Esophagus (tissue), 2 donors: ENCODE data around the gene EHBP1. TPM values are rescaled to one million over a fixed set of nuclear protein-coding genes. Genes with fewer than 3 reads are reported as not detected.

Experiments used
- H3K27ac ChIP-seq, 2 donors: one replicate each; pipeline ENCODE4 v1.5.1; 2013; ENCODE audit warnings: low read depth in 2 of 2, mild to moderate bottlenecking in 2 of 2, inconsistent platforms in 1 of 2, low read length in 1 of 2, moderate library complexity in 1 of 2
- H3K27me3 ChIP-seq, 2 donors: one replicate each; pipeline ENCODE4 v1.6.1; 2013; ENCODE audit warnings: low read length in 2 of 2, control low read depth in 1 of 2, mild to moderate bottlenecking in 1 of 2; ENCODE audit not compliant: insufficient read depth in 2 of 2, control insufficient read depth in 1 of 2
- H3K36me3 ChIP-seq, 2 donors: one replicate each; pipeline ENCODE4 v1.6.1; 2013; ENCODE audit warnings: low read length in 1 of 2; ENCODE audit not compliant: control insufficient read depth in 2 of 2, insufficient read depth in 2 of 2
- H3K4me1 ChIP-seq, 2 donors: one replicate each; pipeline ENCODE4 v1.6.1; 2013; ENCODE audit warnings: low read length in 1 of 2; ENCODE audit not compliant: control insufficient read depth in 2 of 2, insufficient read depth in 2 of 2
- H3K4me3 ChIP-seq, 2 donors: one replicate each; pipeline ENCODE4 v1.5.1; 2013; ENCODE audit warnings: low read length in 2 of 2, mild to moderate bottlenecking in 2 of 2, low read depth in 1 of 2, moderate library complexity in 1 of 2
- H3K9me3 ChIP-seq, 2 donors: one replicate each; pipeline ENCODE4 v1.6.1; 2013; ENCODE audit warnings: mild to moderate bottlenecking in 2 of 2, low read depth in 1 of 2, low read length in 1 of 2, moderate library complexity in 1 of 2; ENCODE audit not compliant: control insufficient read depth in 2 of 2, insufficient read depth in 1 of 2
- WGBS, 2 donors: extraction: QIAGEN DNeasy Blood & Tissue Kit; methylation state at CpG; one replicate each; pipeline ENCODE4 v1.1.7; 2013; 5-methylcytosine and 5-hydroxymethylcytosine counted together
- polyA plus RNA-seq, 2 donors: library from polyadenylated mRNA; stranded (reverse); fragments of 200-250 nt; gene quantifications; one replicate each; pipeline ENCODE4 v1.2.3, GENCODE V29; 2013
- donor health status: healthy with polysubstance abuse.
- donor health status: Bipolar disorder and iron deficiency.

The EHBP1 gene
- polyA plus RNA-seq, 2 donors = 14.1 to 28.9 TPM

DNA sequence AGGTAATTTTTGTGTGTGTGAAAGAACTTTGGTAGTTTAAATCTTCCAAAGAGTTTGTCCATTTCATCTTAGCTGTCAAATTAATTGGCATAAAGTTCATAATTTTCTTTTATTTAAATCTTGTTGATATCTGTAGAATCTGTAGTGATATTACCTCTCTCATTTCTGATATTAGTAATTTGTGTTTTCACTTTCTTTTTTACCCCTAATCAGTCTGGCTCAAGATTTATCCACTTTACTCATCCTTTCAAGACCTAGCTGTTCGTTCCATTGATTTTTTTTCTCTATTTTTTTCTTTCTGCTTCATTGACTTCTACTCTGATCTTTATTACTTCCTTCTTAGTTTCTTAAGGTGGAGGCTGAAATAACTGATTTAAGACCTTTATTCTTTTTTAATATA is 202.6 kb downstream of the EHBP1 start:
- no peaks in the 10 kb centered on the region for H3K9me3 ChIP-seq
- H3K4me3 ChIP-seq = no peak overlapping the region
- no peak overlapping the region for H3K27ac ChIP-seq
- WGBS, 2 donors = 48 to 56% methylated on average over 1 of the region's 1 CpG
- no peaks in the 10 kb centered on the region for H3K36me3 ChIP-seq
- no peaks in the 10 kb centered on the region for H3K4me1 ChIP-seq
- H3K27me3 ChIP-seq = no peaks in the 10 kb centered on the region

DNA sequence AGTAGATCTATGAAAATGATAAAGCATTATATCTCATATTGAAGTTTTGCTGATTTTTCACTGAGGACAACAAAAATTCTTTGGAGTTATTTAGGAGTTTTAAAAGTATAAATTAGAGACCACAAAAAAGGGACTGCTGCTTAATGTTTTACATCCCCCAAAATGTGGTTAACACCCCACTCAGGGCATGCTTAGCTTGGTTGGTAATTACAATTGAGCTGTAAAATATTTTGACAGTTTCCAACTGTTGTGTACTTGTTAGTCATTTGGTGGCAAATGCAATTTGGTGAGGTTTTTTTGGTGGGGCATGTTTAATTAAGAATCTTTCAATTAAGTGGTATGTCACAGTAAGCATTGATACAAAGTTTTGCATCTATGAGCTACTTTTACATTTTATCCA is 207.8 kb downstream of the EHBP1 start:
- Histone ChIP-seq H3K4me3 (no peak overlapping the region), H3K4me1 (no peaks in the 10 kb centered on the region), H3K27ac (no peak overlapping the region), H3K27me3 (no peaks in the 10 kb centered on the region), H3K9me3 (no peaks in the 10 kb centered on the region), H3K36me3 (no peaks in the 10 kb centered on the region)

DNA sequence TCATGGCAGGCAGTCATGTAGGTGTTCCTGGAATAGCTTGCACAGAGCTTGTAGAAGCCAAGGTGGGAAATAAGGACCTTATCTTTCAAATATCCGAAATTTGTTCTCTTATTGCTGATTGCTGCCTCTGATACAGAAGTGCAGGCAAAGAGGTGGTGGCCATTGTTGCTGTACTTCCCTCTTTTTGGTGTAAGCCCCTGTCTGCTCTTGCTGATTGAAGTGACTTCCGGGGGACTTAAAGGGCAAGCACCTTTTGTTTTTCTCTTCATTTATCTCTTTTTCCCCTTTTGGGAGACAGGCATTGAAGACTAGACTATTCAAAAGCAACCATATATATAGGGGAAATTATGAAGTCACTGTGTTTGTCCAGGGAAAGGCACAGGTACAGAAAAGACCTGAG is 213.5 kb downstream of the EHBP1 start:
- H3K4me1 ChIP-seq = peaks cover 6 to 7% of the 10 kb centered on the region in 2 donors
- H3K27me3 ChIP-seq = no peaks in the 10 kb centered on the region
- peaks cover 3 to 7% of the 10 kb centered on the region in 2 donors for H3K9me3 ChIP-seq
- H3K4me3 ChIP-seq = no peak overlapping the region
- H3K36me3 ChIP-seq = peaks cover 3 to 4% of the 10 kb centered on the region in 2 donors
- H3K27ac ChIP-seq = no peak overlapping the region
- WGBS, 2 donors = 91% methylated on average over 2 of the region's 2 CpGs

DNA sequence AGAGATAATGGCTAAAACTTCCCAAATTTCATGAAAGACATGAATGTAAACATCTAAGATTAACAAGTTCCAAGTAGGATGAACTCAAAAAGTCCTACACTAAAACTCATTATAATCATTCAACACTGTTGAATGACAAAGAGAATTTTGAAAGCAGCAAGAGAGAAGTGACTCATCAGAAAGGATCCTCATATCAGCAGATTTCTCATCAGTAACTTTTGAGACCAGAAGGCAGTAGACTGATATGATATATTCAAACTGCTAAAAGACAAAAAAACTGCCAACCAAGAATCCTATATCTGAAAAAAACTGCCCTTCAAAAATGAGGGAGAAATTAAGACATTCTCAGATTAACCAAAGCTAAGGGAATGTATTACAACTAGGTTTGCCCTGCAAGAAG is 214.6 kb downstream of the EHBP1 start:
- peaks cover 3 to 7% of the 10 kb centered on the region in 2 donors for H3K9me3 ChIP-seq
- H3K4me1 ChIP-seq = peaks cover 6 to 7% of the 10 kb centered on the region in 2 donors
- H3K4me3 ChIP-seq = no peak overlapping the region
- peaks cover 3 to 4% of the 10 kb centered on the region in 2 donors for H3K36me3 ChIP-seq
- no peak overlapping the region for H3K27ac ChIP-seq
- no peaks in the 10 kb centered on the region for H3K27me3 ChIP-seq

DNA sequence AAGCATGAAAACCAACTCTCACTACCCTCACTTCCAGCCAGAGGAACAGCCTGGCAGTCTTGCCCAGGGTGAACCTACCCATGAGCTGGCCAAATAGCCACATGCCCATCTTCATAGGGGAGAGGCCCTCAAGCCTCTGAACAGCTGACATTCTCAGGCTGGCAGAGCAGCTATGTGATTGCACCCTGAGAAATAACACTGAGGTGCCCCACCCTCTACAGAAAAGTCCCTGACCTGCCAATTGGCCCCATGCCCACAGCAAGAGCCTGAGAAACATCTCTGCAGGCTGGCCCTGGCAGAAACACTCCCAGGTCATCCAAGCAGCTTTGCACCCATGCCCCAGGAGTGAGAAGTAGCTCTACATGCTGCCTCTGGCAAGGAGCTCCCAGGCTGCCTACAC is 217.7 kb downstream of the EHBP1 start:
- peaks cover 3 to 7% of the 10 kb centered on the region in 2 donors for H3K9me3 ChIP-seq
- H3K36me3 ChIP-seq = peaks cover 3 to 4% of the 10 kb centered on the region in 2 donors
- peak overlapping the region in 1 of 2 donors; percentile 2 for H3K27ac ChIP-seq
- H3K27me3 ChIP-seq = no peaks in the 10 kb centered on the region
- no peak overlapping the region for H3K4me3 ChIP-seq
- H3K4me1 ChIP-seq = peaks cover 6 to 7% of the 10 kb centered on the region in 2 donors

DNA sequence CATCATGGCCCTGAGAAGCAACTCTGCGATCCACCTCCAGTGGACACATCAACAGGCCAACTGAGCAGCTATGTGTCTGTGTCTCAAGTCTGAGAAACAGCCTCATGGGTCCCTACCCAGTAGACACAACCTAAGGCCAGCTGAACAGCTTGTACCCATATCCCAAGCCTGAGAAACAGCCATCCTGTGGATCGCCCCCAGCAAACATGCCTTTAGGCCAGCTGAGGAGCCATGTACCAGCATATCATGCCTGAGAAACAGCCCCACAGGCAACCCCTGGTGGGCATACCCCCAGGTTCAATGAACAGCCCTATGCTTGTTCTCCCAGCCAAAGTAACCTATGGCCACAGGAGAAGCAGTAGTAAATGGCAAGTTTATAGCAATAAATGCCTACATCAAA is 218.4 kb downstream of the EHBP1 start:
- Histone ChIP-seq H3K9me3 (peaks cover 3 to 7% of the 10 kb centered on the region in 2 donors), H3K27ac (no peak overlapping the region), H3K27me3 (no peaks in the 10 kb centered on the region), H3K4me1 (peaks cover 6 to 7% of the 10 kb centered on the region in 2 donors), H3K4me3 (no peak overlapping the region), H3K36me3 (peaks cover 3 to 4% of the 10 kb centered on the region in 2 donors)
- whole genome bisulfite sequencing, 2 donors = 97 to 98% methylated on average over 2 of the region's 2 CpGs

DNA sequence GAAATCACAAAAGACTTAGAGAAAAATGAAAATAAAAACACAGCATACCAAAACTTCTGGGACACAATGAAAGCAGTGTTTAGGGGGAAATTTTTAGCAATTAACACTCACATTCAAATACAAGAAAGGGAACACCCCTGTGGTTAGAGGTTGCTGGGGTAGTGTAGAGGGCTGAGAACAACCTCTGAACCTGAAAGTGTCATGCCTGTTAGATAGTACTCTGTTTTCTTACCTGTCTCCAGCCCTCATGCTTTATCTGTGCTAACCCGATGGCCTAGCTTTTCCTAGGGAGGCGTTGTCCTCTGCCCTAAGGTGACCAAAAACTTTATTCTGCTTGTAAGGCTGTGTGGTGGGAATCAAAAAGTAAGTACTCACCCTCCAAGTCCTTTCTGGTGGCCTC is 222.5 kb downstream of the EHBP1 start:
- Histone ChIP-seq H3K9me3 (peaks cover 3 to 7% of the 10 kb centered on the region in 2 donors), H3K27me3 (no peaks in the 10 kb centered on the region), H3K4me3 (no peak overlapping the region), H3K36me3 (peaks cover 0 to 4% of the 10 kb centered on the region in 2 donors), H3K4me1 (peaks cover 4 to 5% of the 10 kb centered on the region in 2 donors), H3K27ac (no peak overlapping the region)
- 83 to 98% methylated on average over 2 of the region's 2 CpGs for WGBS, 2 donors

DNA sequence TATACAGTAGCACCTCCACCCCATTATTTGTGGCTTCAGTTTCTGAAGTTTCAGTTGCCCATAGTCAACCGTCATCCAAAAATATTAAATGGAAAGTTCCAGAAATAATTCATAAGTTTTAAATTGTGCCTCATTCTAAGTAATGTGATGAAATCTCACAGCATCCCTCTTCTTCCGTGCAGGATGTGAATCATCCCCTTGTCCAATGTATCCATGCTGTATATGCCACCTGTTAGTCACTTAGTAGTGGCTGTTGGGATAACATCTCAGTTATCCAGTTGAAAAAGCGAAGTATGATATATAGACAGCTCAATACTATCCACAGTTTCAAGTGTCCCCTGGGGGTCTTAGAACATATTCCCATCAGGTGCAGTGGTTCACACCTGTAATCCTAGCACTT is 226.0 kb downstream of the EHBP1 start:
- Histone ChIP-seq H3K36me3 (no peaks in the 10 kb centered on the region), H3K27ac (no peak overlapping the region), H3K27me3 (no peaks in the 10 kb centered on the region), H3K4me1 (no peaks in the 10 kb centered on the region), H3K9me3 (no peaks in the 10 kb centered on the region), H3K4me3 (no peak overlapping the region)
- 95 to 96% methylated on average over 3 of the region's 3 CpGs for WGBS, 2 donors

DNA sequence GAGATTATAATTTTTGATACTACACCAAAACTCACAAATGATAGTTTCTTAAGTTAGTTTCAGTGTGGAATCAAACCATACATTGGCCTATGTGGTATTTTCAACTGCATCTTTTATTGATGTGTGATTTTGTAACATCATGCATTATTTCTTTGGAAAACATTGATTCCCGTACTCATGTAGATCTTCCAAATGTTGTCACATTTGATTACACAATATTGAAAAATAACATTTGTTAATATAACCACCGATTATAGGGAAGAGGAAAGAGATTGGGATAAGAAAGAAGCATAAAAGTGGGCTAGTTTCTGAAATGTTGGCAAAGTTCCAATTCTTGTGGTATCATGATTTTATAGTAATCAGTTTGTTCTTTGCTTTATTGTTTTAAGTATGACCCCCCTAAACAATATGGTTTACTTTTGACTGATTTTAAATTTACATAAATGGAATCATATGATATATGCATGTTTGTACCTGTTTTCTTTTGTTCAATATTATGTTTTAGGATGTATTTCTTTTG is 227.9 kb downstream of the EHBP1 start:
- H3K36me3 ChIP-seq = no peaks in the 10 kb centered on the region
- H3K27ac ChIP-seq = no peak overlapping the region
- no peaks in the 10 kb centered on the region for H3K27me3 ChIP-seq
- H3K4me1 ChIP-seq = no peaks in the 10 kb centered on the region
- WGBS, 2 donors = 69 to 72% methylated on average over 2 of the region's 2 CpGs
- H3K4me3 ChIP-seq = no peak overlapping the region
- H3K9me3 ChIP-seq = no peaks in the 10 kb centered on the region

DNA sequence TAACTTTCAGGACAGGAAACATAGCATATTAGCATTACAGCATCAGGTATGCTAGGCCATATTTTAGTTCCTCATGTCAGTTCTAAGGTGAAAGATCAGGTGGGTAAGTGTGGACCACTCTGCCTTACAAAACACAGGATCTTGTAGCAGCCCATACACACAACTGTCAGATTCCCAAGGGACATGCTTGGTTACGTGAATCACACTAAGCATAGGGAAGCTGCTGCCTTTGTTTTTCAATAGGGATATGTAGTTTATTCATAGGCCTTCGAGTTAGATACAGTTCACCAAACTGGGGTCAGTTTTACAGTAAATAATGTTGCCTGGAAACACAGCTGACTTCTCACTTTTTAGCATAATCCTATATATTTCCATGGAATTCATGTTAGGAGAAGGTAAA is 229.0 kb downstream of the EHBP1 start:
- 76 to 91% methylated on average over 2 of the region's 2 CpGs for WGBS, 2 donors
- Histone ChIP-seq H3K9me3 (no peaks in the 10 kb centered on the region), H3K27me3 (no peaks in the 10 kb centered on the region), H3K36me3 (no peaks in the 10 kb centered on the region), H3K4me3 (no peak overlapping the region), H3K4me1 (no peaks in the 10 kb centered on the region), H3K27ac (no peak overlapping the region)
